ENCODE results near the gene CRYZL1. TPM values are rescaled to one million over a fixed set of nuclear protein-coding genes. Genes with fewer than 3 reads are reported as not detected.

Gene CRYZL1
- total RNA-seq, 1 experiment from 2014 or later, result 35.2 TPM

- ChIA-PET POLR2A (no interaction called here), CTCF (no interaction called here)
- no TSS peak for BruUV-seq (replicated peaks)
- peaks cover 6% of the 10 kb centered on the region for H3K36me3 Mint-ChIP-seq (ENCODE audit: insufficient read depth, unreplicated experiment)
- intact Hi-C loops (cut with micrococcal nuclease), result no loop called here
- TF ChIP-seq CTCF (IDR thresholded peaks at IDR 0.05; ENCODE audit: unreplicated experiment), result no peak
- no peak for DNase-seq (ENCODE audit: unreplicated experiment)
- H3K4me3 Mint-ChIP-seq (ENCODE audit: unreplicated experiment), result no peak overlapping the region
- H3K4me1 Mint-ChIP-seq (ENCODE audit: insufficient read depth, unreplicated experiment), result peaks cover 4% of the 10 kb centered on the region
- H3K27ac Mint-ChIP-seq (ENCODE audit: low read depth, unreplicated experiment), result no peak overlapping the region
- no peaks in the 10 kb centered on the region for H3K27me3 Mint-ChIP-seq (ENCODE audit: insufficient read depth, unreplicated experiment)
- H3K9me3 Mint-ChIP-seq (ENCODE audit: unreplicated experiment), result no peaks in the 10 kb centered on the region
Observed at GRCh38 chr21:33674226-33674625, 32.7 kb upstream of the CRYZL1 start.

- POLR2A ChIA-PET, result interaction anchor here (0.8 kb wide), 1 partner anchor 24 kb away, joined by 4 read pairs; no protein-coding TSS in a partner anchor
- Mint-ChIP-seq H3K36me3 (ENCODE audit: insufficient read depth, unreplicated experiment) (peaks cover 6% of the 10 kb centered on the region), H3K4me3 (ENCODE audit: unreplicated experiment) (no peak overlapping the region), H3K27ac (ENCODE audit: low read depth, unreplicated experiment) (no peak overlapping the region), H3K4me1 (ENCODE audit: insufficient read depth, unreplicated experiment) (peaks cover 2% of the 10 kb centered on the region), H3K9me3 (ENCODE audit: unreplicated experiment) (no peaks in the 10 kb centered on the region), H3K27me3 (ENCODE audit: insufficient read depth, unreplicated experiment) (no peaks in the 10 kb centered on the region)
- BruUV-seq (replicated peaks), result no TSS peak
- no peak for TF ChIP-seq CTCF (IDR thresholded peaks at IDR 0.05; ENCODE audit: unreplicated experiment)
- DNase-seq (ENCODE audit: unreplicated experiment), result no peak
- intact Hi-C loops (cut with micrococcal nuclease), result no loop called here
- CTCF ChIA-PET, result interaction anchor here (1.1 kb wide), 1 partner anchor 68 kb away, joined by 3 read pairs; no protein-coding TSS in a partner anchor
Observed at GRCh38 chr21:33673473-33673872, 31.9 kb upstream of the CRYZL1 start.

- Mint-ChIP-seq H3K27me3 (ENCODE audit: insufficient read depth, unreplicated experiment) (no peaks in the 10 kb centered on the region), H3K4me3 (ENCODE audit: unreplicated experiment) (no peak overlapping the region), H3K4me1 (ENCODE audit: insufficient read depth, unreplicated experiment) (peaks cover 11% of the 10 kb centered on the region), H3K36me3 (ENCODE audit: insufficient read depth, unreplicated experiment) (peaks cover 6% of the 10 kb centered on the region), H3K9me3 (ENCODE audit: unreplicated experiment) (no peaks in the 10 kb centered on the region), H3K27ac (ENCODE audit: low read depth, unreplicated experiment) (no peak overlapping the region)
- DNase-seq (ENCODE audit: unreplicated experiment), result no peak
- POLR2A ChIA-PET, result interaction anchor here (2.8 kb wide), 1 partner anchor 16 kb away, joined by 9 read pairs; no protein-coding TSS in a partner anchor
- CTCF ChIA-PET, result interaction anchor here (0.6 kb wide), 1 partner anchor 141 kb away, joined by 3 read pairs; no protein-coding TSS in a partner anchor
- BruUV-seq (replicated peaks), result no TSS peak
- no peak for TF ChIP-seq CTCF (IDR thresholded peaks at IDR 0.05; ENCODE audit: unreplicated experiment)
- intact Hi-C loops (cut with micrococcal nuclease), result no loop called here
Observed at GRCh38 chr21:33670076-33670978, 28.8 kb upstream of the CRYZL1 start.

- no peak for TF ChIP-seq CTCF (IDR thresholded peaks at IDR 0.05; ENCODE audit: unreplicated experiment)
- H3K27me3 Mint-ChIP-seq (ENCODE audit: insufficient read depth, unreplicated experiment), result no peaks in the 10 kb centered on the region
- H3K27ac Mint-ChIP-seq (ENCODE audit: low read depth, unreplicated experiment), result peak overlapping the region; percentile 33
- no peak overlapping the region for H3K4me3 Mint-ChIP-seq (ENCODE audit: unreplicated experiment)
- H3K36me3 Mint-ChIP-seq (ENCODE audit: insufficient read depth, unreplicated experiment), result peaks cover 6% of the 10 kb centered on the region
- ChIA-PET POLR2A (no interaction called here), CTCF (no interaction called here)
- no peak for DNase-seq (ENCODE audit: unreplicated experiment)
- no TSS peak for BruUV-seq (replicated peaks)
- H3K4me1 Mint-ChIP-seq (ENCODE audit: insufficient read depth, unreplicated experiment), result peaks cover 11% of the 10 kb centered on the region
- intact Hi-C loops (cut with micrococcal nuclease), result no loop called here
- H3K9me3 Mint-ChIP-seq (ENCODE audit: unreplicated experiment), result no peaks in the 10 kb centered on the region
Observed at GRCh38 chr21:33668620-33669019, 27.1 kb upstream of the CRYZL1 start.
